GM12891 (cell line): ENCODE measurements around the gene CA10.

Experiments used
- POLR2A ChIP-seq: IDR thresholded peaks from 2 replicates; pipeline ENCODE4 v1.6.1; 2011; ENCODE audit warnings: low read depth, low read length, control low read depth
- POLR2AphosphoS5 ChIP-seq: IDR thresholded peaks from 2 replicates; pipeline ENCODE4 v1.6.1; 2011; ENCODE audit warnings: low read depth, low read length, control low read depth
- TAF1 ChIP-seq: IDR thresholded peaks from 2 replicates; pipeline ENCODE4 v1.6.1; 2011; ENCODE audit warnings: low read depth, low read length, control low read depth

DNA sequence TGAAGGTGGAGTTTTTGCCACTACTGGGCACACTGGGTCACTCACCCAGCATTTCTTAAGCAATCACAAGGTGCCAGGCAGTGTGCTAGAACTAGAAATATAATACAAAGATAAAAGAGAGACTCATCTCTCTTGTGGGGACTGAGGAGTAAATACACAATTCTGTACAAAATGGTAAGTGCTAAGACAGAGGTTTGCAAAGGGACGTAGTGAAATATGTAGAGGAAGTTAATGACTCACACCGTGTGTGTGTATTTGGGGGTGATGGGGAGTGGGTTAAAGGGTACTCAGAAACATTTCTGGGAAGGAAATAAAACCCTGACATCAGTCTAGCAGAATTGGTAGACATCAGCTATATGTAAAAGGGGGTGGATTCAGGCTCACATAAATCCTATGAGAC, 389.3 kb downstream of the CA10 start:
- TF ChIP-seq POLR2A (no peak), TAF1 (no peak), POLR2AphosphoS5 (no peak)
